Neural cell (in vitro differentiated cells): ENCODE data around the gene DZIP1.

Experiments used
- CTCF ChIP-seq: fragments of 450-650 bp; IDR thresholded peaks from 2 replicates; pipeline ENCODE4 v1.5.1; 2014; ENCODE audit warnings: antibody characterized with exemption, mild to moderate bottlenecking, moderate library complexity; ENCODE audit not compliant: poor library complexity, severe bottlenecking
- TF ChIP-seq, protein P1 (sequence below): IDR thresholded peaks from 2 replicates; pipeline ENCODE4 v1.6.1; 2012; ENCODE audit warnings: borderline replicate concordance

- TF ChIP-seq CTCF = no peak
- TF ChIP-seq, protein P1, sequence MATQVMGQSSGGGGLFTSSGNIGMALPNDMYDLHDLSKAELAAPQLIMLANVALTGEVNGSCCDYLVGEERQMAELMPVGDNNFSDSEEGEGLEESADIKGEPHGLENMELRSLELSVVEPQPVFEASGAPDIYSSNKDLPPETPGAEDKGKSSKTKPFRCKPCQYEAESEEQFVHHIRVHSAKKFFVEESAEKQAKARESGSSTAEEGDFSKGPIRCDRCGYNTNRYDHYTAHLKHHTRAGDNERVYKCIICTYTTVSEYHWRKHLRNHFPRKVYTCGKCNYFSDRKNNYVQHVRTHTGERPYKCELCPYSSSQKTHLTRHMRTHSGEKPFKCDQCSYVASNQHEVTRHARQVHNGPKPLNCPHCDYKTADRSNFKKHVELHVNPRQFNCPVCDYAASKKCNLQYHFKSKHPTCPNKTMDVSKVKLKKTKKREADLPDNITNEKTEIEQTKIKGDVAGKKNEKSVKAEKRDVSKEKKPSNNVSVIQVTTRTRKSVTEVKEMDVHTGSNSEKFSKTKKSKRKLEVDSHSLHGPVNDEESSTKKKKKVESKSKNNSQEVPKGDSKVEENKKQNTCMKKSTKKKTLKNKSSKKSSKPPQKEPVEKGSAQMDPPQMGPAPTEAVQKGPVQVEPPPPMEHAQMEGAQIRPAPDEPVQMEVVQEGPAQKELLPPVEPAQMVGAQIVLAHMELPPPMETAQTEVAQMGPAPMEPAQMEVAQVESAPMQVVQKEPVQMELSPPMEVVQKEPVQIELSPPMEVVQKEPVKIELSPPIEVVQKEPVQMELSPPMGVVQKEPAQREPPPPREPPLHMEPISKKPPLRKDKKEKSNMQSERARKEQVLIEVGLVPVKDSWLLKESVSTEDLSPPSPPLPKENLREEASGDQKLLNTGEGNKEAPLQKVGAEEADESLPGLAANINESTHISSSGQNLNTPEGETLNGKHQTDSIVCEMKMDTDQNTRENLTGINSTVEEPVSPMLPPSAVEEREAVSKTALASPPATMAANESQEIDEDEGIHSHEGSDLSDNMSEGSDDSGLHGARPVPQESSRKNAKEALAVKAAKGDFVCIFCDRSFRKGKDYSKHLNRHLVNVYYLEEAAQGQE = no peak
These were observed 74.5 kb downstream of the DZIP1 start for GRCh38 chr13:95570016-95570415.
